Activated gamma-delta T cell treated with anti-CD3 and anti-CD28 coated beads, Interleukin-2, amount 50 U/mL, for 16 hours (primary cell): ENCODE measurements around the gene RIPOR3.
A peak's percentile ranks its signal among the peaks of the same experiment; 100 is the strongest.
"Not testable (repeated sequence)": the region's sequence is repeated elsewhere in the genome, so short reads cannot be mapped to it uniquely, and the experiment has no call there.

Experiments used
- DNase-seq: peaks from one replicate; pipeline ENCODE4 v3.0.0-alpha.2; 2020; ENCODE audit warnings: low read depth

RIPOR3 gene

GRCh38 chr20:50724851-50725723 is 33.7 kb upstream of the RIPOR3 start:
- peak; percentile 55 for DNase-seq

DNA sequence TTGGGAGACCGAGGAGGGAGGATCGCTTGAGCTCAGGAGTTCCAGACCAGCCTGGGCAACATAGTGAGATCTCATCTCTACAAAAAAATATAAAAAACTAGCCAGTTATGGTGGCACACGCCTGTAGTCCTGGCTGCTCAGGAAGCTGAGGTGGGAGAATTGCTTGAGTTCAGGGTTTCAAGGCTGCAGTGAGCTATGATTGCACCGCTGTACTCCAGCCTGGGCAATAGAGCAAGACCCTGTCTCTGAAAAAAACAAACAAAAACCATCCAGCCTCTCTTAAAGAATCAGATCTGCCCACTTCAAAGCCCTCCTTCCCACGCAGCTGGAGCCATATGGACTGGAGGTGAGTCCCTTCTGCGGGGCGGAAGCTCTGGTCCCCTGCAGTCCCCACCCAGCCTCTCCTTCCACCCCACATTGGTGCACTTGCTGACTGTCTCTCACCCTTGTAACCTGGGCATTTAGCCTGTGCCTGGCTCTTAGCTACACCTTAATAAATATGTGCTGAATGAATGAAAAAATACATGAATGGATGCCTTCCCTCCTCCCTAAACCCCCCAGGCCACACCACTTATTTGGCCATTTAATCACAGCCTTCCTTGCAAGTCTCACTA is 32.9 kb upstream of the RIPOR3 start:
- no peak for DNase-seq

DNA sequence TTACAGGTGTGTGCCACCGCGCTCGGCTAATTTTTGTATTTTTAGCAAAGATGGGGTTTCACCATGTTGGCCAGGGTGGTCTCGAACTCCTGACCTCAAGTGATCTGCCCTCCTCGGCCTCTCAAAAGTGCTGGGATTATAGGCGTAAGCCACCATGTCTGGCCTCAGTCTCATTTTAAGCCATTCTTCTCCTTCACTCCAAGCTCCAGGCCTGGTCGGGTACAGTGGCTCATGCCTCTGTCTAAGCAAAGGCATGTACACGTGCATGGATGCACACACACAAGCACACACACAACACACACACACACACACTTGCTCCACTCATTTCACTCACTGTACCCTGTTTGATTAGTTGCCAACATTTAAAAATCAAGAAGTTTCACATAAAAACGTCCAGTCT is 32.3 kb upstream of the RIPOR3 start:
- no peak for DNase-seq

DNA sequence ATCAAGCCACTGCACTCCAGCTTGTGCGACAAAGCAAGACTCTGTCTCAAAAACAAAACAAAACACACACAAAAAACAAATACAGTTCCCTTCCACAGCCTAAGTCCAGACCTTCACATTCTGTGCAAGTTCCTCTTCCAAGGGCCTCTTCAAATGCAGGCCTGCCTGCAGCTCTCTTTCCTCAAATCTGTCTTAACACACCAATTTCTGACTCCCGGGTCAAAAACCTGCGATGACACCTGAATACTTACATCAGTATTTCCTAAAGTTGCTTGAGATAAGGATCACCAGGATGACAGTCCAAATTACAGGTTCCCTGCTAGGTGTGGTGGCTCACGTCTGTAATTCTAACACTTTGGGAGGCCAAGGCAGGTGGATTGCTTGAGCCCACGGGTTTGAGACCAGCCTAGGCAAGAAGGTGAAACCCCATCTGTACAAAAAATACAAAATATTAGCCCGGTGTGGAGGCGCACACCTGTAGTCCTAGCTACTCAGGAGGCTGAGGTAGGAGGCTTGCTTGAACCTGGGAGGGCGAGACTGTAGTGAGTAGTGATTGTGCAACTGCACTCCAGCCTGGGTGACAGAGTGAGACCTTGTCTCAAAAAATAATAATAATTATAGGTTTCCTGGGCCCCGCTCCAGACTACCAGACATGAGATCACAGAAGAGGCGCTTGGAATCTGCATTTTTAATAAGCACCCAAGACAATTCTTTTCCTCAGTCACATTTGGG is 31.2 kb upstream of the RIPOR3 start:
- DNase-seq = no peak

DNA sequence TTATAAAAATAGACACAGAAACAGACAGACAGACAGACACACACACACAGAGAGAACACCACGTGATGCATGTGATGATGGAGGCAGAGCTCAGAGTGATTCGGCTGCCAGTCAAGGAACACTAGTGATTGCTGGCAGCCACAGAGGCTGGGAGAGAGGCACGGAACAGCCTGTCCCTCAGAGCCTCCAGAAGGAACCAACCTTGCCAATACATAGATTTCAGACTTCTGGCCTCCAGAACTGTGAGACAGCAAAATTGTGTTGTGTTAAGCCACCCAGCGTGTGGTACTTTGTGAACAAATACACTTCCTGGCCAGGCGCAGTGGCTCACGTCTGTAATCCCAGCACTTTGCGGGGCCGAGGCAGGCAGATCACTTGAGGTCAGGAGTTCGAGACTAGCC is 30.5 kb upstream of the RIPOR3 start:
- DNase-seq = no peak

DNA sequence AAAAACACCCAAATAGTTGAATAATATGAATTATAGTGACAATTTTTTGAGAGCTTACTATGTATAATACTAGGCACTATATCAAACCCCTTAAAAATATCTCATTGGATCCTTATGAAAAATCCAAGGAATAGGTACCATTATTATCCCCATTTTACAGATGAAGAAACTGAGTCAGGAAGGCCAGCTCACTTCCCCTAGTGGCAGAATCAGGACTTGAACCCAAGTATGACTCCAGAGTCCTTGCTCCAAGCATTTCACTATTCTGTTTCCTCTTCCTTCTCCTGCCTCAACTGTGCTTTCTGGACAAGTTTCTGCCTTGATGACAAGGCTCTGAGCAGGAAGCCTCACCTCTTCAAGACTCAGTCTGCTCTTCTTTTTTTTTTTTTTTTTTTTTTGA is 29.2 kb upstream of the RIPOR3 start:
- DNase-seq = no peak

DNA sequence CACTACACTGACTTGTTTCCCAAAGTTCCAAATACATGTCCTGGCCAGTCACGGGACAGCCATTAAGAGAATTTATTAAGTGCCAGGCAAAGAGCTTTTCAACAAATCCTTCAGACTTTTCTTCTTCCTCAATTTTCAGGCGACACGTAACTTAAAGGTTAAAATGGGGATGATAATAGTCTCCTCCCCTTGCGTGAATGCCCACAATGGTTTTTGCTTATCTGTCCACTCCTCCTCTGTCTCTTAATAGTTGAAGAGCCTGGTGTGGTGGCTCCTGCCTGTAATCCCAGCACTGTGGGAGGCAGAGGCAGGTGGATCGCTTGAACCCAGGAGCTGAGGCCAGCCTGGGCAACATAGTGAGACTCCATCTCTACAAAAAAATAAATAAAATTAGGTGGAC is 28.7 kb upstream of the RIPOR3 start:
- no peak for DNase-seq

GRCh38 chr20:50719328-50719727 is 28.0 kb upstream of the RIPOR3 start:
- DNase-seq = no peak

DNA sequence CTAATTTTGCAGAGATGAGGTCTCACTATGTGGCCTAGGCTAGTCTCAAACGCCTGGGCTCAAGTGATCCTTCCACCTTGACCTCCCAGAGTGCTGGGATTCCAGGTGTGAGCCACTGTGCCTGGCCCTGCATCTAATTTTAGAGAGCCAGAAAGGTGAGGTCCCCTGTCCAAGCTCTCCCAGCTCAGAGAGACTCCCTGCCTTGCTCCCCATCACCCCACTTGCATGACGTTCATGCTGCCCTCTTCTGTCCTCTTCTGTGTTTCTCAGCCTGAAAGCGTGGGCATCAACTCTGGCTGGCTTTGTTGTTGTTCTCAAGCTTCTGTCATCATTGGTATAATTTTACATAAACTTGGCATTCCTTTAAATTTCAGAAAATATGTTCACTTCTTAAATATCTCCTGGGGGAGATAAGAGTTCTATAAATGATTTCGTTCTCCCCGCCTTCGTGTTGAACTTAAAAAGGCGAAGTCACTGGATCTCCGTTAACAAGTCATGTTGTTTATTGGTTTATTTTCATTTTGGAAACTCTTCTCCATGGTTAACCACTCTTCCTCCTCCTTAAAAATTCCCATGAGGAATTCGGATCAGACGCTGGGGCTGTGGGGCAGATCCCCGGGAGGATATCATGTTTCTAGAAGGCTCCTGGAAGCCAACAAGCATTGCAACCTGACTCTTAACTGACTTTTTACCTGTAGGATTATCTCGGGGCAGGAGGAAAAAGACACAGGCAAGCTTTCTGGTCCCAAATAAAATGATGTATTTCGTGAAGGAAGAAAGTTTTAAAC is 26.8 kb upstream of the RIPOR3 start:
- no peak for DNase-seq

GRCh38 chr20:50717312-50717711 is 26.0 kb upstream of the RIPOR3 start:
- no peak for DNase-seq

GRCh38 chr20:50716518-50716917 is 25.2 kb upstream of the RIPOR3 start:
- no peak for DNase-seq

DNA sequence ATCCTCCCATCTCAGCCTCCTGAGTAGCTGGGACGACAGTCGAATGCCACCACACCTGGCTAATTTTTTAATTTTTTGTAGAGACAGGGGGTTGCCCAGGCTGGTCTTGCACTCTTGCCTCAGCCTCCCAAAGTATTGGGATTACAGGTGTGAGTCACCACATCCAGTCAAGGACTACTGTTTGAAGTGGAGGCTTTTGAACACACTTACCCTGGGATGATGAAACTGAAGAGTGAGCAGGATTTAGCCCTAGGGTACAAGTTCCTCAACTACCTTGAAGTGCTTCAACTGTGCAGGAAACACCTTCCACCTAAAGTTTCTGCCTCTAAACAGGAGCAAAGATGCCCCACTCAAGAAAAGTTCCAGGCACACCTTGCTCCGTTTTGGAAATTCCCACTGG is 24.4 kb upstream of the RIPOR3 start:
- DNase-seq = no peak

GRCh38 chr20:50714426-50714825 is 23.1 kb upstream of the RIPOR3 start:
- not testable (repeated sequence) for DNase-seq

- no peak for DNase-seq
These were observed 22.3 kb upstream of the RIPOR3 start for GRCh38 chr20:50713657-50714101.

DNA sequence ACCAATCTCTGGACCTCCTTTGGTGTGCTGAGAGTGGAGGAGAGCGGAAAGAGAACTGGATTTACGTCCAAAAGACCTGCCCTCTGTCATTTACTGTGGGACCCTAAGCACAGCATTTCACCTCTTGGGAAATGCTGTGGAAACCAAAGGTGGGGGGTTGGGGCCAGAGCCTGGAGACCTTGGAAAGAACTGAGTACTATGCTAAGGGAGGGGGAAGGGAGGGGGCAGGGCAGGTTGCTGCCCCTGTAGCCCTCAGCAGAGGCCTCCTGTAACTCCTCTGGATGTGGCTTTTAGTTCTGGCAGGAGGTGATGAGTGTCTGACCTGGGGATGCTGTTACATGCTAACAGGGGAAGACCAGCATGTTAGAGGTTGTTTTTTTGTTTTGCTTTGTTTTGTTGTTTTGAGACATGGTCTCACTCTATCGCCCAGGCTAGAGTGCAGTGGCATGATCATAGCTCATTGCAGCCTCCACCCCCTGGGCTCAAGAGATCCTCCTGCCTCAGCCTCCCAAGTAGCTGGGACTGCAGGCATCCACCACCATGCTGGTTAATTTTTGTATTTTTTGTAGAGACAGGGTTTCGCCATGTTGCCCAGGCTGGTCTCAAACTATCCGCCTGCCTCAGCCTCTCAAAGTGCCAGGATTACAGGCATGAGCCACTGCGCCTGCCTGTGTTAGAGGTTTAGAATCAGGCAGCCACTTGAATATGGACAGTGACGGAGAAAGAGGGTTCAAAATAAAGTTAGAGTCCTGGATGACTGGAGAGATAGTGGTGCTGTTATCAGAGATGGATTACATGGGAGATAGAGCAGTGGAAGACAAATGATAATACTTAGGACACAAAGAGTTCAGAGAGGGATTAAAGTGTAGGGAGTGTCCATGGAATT is 21.7 kb upstream of the RIPOR3 start:
- DNase-seq = no peak

DNA sequence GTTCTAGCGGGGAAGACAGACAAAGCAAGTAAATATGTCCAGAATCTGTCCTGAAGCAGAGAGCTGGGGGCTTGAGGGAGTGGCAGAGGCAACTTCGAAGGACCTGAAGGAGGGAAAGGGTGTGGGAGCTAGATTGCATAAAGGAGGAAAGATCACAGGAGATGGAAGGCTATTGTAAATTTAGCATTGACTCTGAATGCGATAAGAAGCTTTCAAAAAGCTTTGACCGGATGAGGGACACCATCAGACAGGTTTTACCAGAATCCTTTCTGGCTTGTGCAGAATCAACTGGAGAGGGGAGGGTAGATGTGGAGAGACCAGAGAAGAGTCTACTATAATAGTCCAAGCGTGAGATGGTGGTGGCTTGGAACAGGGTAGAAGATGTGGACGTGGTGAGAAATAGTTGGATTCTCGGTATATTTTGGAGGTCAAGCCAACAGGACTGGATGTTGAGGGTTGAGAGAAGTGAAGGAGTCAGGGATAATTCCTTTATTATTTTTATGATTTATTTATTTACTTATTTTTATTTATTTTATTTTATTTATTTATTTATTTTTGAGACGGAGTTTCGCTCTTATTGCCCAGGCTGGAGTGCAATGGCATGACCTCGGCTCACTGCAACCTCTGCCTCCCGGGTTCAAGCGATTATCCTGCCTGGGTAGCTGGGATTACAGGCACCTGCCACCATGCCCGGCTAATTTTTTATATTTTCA is 19.9 kb upstream of the RIPOR3 start:
- no peak for DNase-seq

- no peak for DNase-seq
These were observed 19.2 kb upstream of the RIPOR3 start for GRCh38 chr20:50710492-50711063.

DNA sequence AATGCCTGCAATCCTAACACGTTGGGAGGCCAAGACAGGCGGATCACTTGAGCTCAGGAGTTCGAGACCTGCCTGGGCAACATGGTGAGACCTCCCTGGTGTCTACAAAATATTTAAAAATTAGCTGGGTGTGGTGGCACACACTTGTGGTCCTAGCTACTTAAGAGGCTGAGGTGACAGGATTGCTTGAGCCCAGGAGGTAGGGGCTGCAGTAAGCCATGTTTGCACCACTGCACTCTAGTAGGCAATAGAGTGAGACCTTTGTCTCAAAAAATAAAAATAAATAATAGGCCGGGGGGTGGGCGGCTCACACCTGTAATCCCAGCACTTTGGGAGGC is 18.3 kb upstream of the RIPOR3 start:
- DNase-seq = no peak

GRCh38 chr20:50708845-50709635 is 17.7 kb upstream of the RIPOR3 start:
- no peak for DNase-seq
